Measurements from ENCODE around the gene XRCC1.

XRCC1 gene

GRCh38 chr19:43498233-43498842, 77.0 kb downstream of the XRCC1 start:
- DNase-seq (ENCODE audit: insufficient read length, low spot score): no peak
- no peak for FAIRE-seq

GRCh38 chr19:43496960-43497359, 78.4 kb downstream of the XRCC1 start:
- no peak for DNase-seq (ENCODE audit: insufficient read length, low spot score)
- no peak for FAIRE-seq

- DNase-seq (ENCODE audit: insufficient read length, low spot score) (no peak), FAIRE-seq (no peak)
These were observed 80.2 kb downstream of the XRCC1 start for GRCh38 chr19:43495082-43495481.
